GM12865 (cell line): ENCODE measurements around the gene MFF.

Experiments used
- DNase-seq: peaks from one replicate; pipeline ENCODE4 v3.0.0; 2010; ENCODE audit warnings: low read depth
- H3K4me3 ChIP-seq: 2 replicates; pipeline ENCODE4 v1.5.1; 2011; ENCODE audit warnings: mild to moderate bottlenecking, low read depth, low read length, control low read depth
- TF ChIP-seq, protein P1 (sequence below): IDR thresholded peaks from 2 replicates; pipeline ENCODE4 v1.5.1; 2011; ENCODE audit warnings: low read length, control low read depth, low read depth, inconsistent platforms; ENCODE audit not compliant: insufficient read depth; ENCODE audit errors: missing control alignments

The MFF gene

DNA sequence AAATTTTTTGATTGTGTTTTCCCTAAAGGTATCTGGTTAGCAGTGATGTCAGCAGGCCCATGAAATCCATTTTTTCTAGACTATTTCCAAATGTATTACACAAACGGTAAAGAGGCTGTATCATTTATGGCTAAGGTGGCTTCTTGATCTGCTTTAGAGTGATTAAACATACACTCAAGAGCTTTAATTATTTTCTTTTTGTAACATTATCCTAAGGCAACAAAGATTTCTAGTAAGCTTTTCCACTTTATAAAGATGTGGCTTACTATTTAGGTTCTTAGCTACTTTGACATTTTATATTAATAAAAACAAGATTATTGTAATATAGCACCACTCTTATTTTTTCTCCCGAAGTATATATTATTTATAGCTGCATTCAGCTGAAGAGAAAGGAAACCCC, 16.5 kb downstream of the MFF start:
- no peak for DNase-seq
- TF ChIP-seq, protein P1, sequence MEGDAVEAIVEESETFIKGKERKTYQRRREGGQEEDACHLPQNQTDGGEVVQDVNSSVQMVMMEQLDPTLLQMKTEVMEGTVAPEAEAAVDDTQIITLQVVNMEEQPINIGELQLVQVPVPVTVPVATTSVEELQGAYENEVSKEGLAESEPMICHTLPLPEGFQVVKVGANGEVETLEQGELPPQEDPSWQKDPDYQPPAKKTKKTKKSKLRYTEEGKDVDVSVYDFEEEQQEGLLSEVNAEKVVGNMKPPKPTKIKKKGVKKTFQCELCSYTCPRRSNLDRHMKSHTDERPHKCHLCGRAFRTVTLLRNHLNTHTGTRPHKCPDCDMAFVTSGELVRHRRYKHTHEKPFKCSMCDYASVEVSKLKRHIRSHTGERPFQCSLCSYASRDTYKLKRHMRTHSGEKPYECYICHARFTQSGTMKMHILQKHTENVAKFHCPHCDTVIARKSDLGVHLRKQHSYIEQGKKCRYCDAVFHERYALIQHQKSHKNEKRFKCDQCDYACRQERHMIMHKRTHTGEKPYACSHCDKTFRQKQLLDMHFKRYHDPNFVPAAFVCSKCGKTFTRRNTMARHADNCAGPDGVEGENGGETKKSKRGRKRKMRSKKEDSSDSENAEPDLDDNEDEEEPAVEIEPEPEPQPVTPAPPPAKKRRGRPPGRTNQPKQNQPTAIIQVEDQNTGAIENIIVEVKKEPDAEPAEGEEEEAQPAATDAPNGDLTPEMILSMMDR: no peak
- H3K4me3 ChIP-seq: no peak overlapping the region

DNA sequence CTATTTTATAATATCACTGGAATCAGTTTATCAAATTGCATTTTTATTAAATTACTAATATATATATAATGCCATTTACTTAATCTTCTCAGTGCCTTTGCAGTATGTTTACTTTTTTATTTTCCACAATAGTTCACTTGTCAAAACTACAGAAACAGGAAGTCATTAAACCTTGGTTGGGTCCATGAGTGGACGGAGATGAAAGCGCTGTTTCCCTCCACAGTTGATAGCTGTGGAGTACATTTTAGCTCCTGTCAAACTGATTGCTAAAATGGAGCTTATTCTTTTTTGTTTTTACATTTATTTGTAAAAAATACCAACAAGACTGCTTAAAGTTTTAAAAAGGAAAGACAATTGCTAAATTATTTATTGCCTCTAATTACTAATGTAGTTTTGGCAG, 19.2 kb downstream of the MFF start:
- H3K4me3 ChIP-seq: no peak overlapping the region
- TF ChIP-seq, protein P1: no peak
- no peak for DNase-seq

DNA sequence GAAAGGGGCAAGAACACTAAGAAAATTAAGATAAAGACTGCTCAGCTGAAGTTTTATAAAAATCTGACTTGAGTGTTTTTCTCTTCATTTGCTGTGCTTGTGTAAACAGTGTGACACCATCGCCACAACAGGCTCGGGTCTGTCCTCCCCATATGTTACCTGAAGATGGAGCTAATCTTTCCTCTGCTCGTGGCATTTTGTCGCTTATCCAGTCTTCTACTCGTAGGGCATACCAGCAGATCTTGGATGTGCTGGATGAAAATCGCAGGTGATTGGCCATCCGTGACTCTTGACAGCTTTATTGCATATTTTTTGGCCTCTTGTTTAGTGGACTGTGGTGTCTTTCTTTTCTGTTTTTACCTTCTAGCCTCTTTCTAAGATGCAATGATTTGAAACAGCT, 22.1 kb downstream of the MFF start:
- no peak overlapping the region for H3K4me3 ChIP-seq
- TF ChIP-seq, protein P1: no peak
- DNase-seq: no peak

DNA sequence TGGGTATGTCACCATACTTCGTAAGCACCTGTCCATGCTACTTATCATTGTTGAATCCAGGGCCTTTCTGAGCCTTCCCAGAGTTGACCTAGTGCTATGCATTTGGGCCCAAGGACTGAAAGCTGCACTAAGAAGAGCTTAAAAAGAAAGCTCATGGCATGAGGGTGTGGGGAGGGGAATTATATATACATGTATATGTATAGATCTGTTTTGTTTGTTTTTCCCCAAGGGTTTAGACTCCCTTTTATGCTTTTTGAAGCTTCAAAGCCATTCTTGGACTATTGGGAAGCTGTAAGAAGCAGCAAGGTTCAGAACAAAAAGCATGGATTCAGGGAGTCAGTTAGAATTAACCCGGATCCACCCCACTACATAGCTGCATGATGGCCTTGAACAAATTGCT, 23.3 kb downstream of the MFF start:
- DNase-seq: no peak
- no peak overlapping the region for H3K4me3 ChIP-seq
- TF ChIP-seq, protein P1: no peak

DNA sequence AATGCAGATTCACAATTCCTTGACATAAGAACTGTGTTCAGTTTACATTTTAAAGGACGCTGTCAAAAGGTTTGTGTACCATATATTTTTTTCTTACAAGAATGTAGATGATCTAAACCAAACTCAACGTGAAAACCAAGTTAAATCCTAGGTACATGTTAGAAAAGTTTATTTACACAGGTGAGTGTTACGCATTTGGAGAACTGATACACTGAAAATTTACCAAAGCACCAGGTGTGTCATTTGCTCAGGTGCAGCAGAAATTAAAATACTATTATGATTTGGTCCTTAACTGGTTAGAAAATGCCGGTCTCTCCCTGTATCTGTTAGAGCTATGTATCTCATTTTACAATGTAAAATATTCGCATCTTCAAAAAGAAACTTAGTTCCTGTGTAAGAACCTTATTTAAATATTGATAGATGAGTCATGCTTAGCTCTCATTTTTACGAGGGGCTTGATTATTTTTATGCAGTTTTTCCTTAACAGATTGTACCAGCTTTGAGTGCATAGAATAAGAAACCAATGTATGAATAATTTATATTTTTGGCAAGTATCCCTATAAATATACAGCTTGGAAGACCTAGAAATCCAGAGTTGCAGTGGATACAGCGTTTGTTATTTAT, 25.1 kb downstream of the MFF start:
- TF ChIP-seq, protein P1: no peak

DNA sequence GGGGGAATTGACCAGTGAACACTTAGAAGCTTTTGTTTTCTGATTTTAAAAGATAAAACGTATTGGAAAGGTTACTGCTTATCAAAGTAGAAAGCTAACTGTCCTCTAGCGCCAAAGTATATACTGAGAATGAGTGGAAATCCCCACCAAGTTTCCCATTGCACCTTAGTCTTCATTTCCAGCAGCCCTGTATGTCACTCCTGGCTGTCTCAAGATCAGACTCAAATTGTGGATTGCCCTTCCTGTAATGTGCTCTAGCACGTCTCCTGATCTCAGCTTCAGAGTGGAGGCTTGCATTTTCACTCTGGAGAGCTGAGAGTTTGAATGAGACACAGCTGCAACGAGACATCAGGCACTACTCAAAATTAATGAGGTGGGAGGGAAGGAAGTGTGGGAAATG, 26.6 kb downstream of the MFF start:
- TF ChIP-seq, protein P1: no peak
- peak; percentile 59 for DNase-seq
- no peak overlapping the region for H3K4me3 ChIP-seq

More for the DNA sequence above, 25.1 kb downstream of the MFF start:
- no peak for DNase-seq
- no peak overlapping the region for H3K4me3 ChIP-seq

DNA sequence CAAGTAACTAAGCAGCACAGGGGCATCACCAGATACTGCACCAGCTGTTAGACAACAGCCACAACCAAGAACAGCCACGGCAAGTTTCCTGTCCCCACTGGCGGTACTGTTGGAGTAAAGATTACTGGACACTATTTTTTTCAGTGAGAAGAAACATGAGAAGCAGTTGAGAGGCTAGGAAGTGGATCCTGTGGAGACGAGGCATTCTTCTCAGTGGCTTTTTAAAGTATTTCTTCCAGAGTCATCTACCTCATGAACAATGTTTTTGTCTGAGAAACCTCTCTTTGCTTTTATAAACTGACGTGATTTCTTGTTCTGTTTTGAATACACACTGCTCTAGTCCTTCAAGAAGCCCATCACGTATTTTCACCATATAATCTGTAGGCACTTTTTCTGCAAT, 35.3 kb downstream of the MFF start:
- no peak for DNase-seq
- H3K4me3 ChIP-seq: no peak overlapping the region
- TF ChIP-seq, protein P1: no peak
